Duodenal mucosa (tissue), 2 donors: ENCODE data around the gene ADRM1.

Experiments
- H3K27ac ChIP-seq: one replicate; pipeline ENCODE4 v1.7.0; 2013; ENCODE audit warnings: low read depth, low read length
- H3K27me3 ChIP-seq, 2 donors: one replicate each; pipeline ENCODE4 v1.7.0; 2013; ENCODE audit warnings: low read length in 2 of 2, control low read depth in 1 of 2; ENCODE audit not compliant: insufficient read depth in 2 of 2, control insufficient read depth in 1 of 2
- H3K36me3 ChIP-seq, 2 donors: one replicate each; pipeline ENCODE4 v1.7.0; 2013; ENCODE audit warnings: low read length in 2 of 2, control low read depth in 1 of 2; ENCODE audit not compliant: insufficient read depth in 2 of 2, control insufficient read depth in 1 of 2
- H3K4me1 ChIP-seq, 2 donors: one replicate each; pipeline ENCODE4 v1.7.0; 2013; ENCODE audit warnings: low read length in 2 of 2, control low read depth in 1 of 2; ENCODE audit not compliant: insufficient read depth in 2 of 2, control insufficient read depth in 1 of 2
- H3K4me3 ChIP-seq, 2 donors: one replicate each; pipeline ENCODE4 v1.7.0; 2013; ENCODE audit warnings: low read length in 2 of 2, low read depth in 1 of 2
- H3K9ac ChIP-seq, 2 donors: one replicate each; pipeline ENCODE4 v1.7.0; 2013; ENCODE audit warnings: low read length in 2 of 2, low read depth in 1 of 2
- H3K9me3 ChIP-seq, 2 donors: one replicate each; pipeline ENCODE4 v1.7.0; 2013; ENCODE audit warnings: low read length in 2 of 2, control low read depth in 1 of 2; ENCODE audit not compliant: control insufficient read depth in 1 of 2

The ADRM1 gene

GRCh38 chr20:62331347-62331746 lies 28.6 kb downstream of the ADRM1 start:
- peaks cover 0 to 14% of the 10 kb centered on the region in 2 donors for H3K36me3 ChIP-seq
- H3K27me3 ChIP-seq, result no peaks in the 10 kb centered on the region
- no peak overlapping the region for H3K4me3 ChIP-seq
- H3K9ac ChIP-seq, result no peak overlapping the region
- no peaks in the 10 kb centered on the region for H3K4me1 ChIP-seq
- no peaks in the 10 kb centered on the region for H3K9me3 ChIP-seq
- H3K27ac ChIP-seq, result no peak overlapping the region

GRCh38 chr20:62332421-62332820 lies 29.6 kb downstream of the ADRM1 start:
- Histone ChIP-seq H3K36me3 (peaks cover 6 to 18% of the 10 kb centered on the region in 2 donors), H3K9ac (no peak overlapping the region), H3K4me3 (no peak overlapping the region), H3K9me3 (no peaks in the 10 kb centered on the region), H3K4me1 (peaks cover 0 to 6% of the 10 kb centered on the region in 2 donors), H3K27me3 (peaks cover 0 to 3% of the 10 kb centered on the region in 2 donors), H3K27ac (no peak overlapping the region)

DNA sequence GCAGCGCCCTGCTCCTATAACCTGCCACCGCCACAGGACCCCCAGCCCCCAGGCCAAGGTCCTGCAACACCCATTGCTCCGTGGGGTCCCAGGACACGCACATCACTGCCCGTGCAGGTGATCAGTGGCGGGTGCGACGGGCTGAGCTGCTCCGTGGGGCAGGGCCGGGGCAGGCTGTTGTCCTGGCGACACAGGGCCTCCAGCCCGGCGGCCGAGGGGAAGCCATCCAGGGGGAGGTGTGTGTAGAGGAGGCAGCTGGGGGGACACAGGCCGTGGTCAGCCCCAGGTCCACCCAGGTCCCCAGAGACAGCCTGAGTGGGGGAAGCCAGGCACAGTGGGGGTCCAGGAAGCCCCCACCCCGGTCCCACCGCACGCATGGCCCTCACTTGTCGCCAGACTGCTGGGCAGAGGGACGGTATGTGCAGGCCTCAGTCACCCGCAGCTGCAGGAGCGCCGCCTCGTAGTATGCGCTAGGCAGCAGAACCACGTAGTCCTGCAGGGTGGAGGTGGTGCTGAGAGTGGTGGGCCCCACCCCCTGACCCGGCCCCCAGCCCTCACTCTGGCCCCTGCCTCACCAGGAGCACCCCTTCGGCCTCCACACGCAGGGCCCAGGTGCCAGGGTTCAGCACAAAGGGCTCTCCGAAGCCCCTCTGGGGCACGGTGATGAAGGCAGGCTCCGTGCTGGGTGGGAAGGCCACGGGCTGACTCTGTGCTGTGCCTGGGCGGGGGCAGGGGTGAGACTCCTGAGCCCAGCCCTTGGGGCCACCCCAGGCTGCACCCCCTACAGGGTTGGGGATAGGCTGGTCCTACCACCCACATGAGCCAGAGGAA lies 30.4 kb downstream of the ADRM1 start:
- Histone ChIP-seq H3K9ac (no peak overlapping the region), H3K4me1 (peaks cover 0 to 10% of the 10 kb centered on the region in 2 donors), H3K4me3 (no peak overlapping the region), H3K27ac (no peak overlapping the region), H3K9me3 (no peaks in the 10 kb centered on the region), H3K27me3 (peaks cover 0 to 3% of the 10 kb centered on the region in 2 donors), H3K36me3 (peaks cover 6 to 22% of the 10 kb centered on the region in 2 donors)

- Histone ChIP-seq H3K27me3 (peaks cover 0 to 3% of the 10 kb centered on the region in 2 donors), H3K4me1 (peaks cover 0 to 10% of the 10 kb centered on the region in 2 donors), H3K9ac (no peak overlapping the region), H3K9me3 (no peaks in the 10 kb centered on the region), H3K27ac (no peak overlapping the region), H3K36me3 (peaks cover 6 to 23% of the 10 kb centered on the region in 2 donors), H3K4me3 (no peak overlapping the region)
These were observed 31.2 kb downstream of the ADRM1 start for GRCh38 chr20:62333820-62334595.

DNA sequence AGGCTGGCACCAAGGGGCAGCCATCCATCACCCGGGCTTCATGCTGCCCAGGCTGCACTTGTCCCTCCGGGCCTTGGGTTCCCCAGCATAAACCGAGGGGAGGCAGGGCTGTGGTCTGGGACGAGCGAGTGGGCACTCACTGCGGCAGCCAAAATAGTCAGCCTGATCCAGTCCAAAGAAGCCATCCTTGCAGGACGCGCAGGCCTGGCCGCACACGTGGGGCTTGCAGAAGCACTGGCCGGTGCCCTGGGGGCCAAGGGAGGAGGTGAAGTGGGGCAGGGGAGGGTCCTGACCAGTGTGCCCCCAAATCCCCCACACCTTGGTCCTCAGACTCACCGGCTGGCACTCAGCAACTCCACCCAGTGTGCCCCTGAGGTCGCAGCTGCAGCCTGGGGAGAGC lies 32.1 kb downstream of the ADRM1 start:
- Histone ChIP-seq H3K9ac (no peak overlapping the region), H3K4me3 (no peak overlapping the region), H3K9me3 (no peaks in the 10 kb centered on the region), H3K36me3 (peaks cover 6 to 23% of the 10 kb centered on the region in 2 donors), H3K27me3 (peaks cover 0 to 3% of the 10 kb centered on the region in 2 donors), H3K4me1 (peaks cover 0 to 10% of the 10 kb centered on the region in 2 donors), H3K27ac (no peak overlapping the region)

- H3K9me3 ChIP-seq, result no peaks in the 10 kb centered on the region
- H3K4me3 ChIP-seq, result no peak overlapping the region
- no peak overlapping the region for H3K9ac ChIP-seq
- H3K27ac ChIP-seq, result no peak overlapping the region
- peaks cover 0 to 10% of the 10 kb centered on the region in 2 donors for H3K4me1 ChIP-seq
- H3K27me3 ChIP-seq, result peaks cover 0 to 3% of the 10 kb centered on the region in 2 donors
- peaks cover 6 to 20% of the 10 kb centered on the region in 2 donors for H3K36me3 ChIP-seq
These were observed 32.7 kb downstream of the ADRM1 start for GRCh38 chr20:62335532-62335931.

DNA sequence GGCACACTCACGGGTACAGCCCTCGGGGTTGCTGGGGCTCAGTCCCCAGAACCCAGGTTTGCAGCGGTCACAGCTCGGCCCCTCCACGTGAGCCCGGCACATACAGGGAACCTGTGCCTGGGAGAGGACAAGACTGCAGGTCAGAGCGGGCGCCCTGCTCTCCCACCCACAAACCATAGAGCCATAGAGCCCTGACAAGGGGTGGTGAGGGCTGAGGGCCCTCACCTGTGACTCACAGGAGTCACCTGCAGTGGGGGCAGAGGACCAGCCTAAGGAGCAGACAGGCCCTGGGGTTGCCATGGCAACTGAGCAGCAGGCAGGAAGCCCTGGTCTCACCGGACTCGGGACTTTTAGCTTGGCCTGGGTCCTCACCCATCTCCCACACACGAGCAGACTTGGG lies 33.5 kb downstream of the ADRM1 start:
- H3K27ac ChIP-seq, result no peak overlapping the region
- H3K36me3 ChIP-seq, result peaks cover 6 to 18% of the 10 kb centered on the region in 2 donors
- H3K4me1 ChIP-seq, result peaks cover 0 to 10% of the 10 kb centered on the region in 2 donors
- H3K9ac ChIP-seq, result no peak overlapping the region
- peaks cover 0 to 3% of the 10 kb centered on the region in 2 donors for H3K27me3 ChIP-seq
- H3K9me3 ChIP-seq, result no peaks in the 10 kb centered on the region
- H3K4me3 ChIP-seq, result no peak overlapping the region

GRCh38 chr20:62336775-62337557 lies 34.2 kb downstream of the ADRM1 start:
- no peak overlapping the region for H3K4me3 ChIP-seq
- no peak overlapping the region for H3K27ac ChIP-seq
- H3K27me3 ChIP-seq, result peaks cover 0 to 3% of the 10 kb centered on the region in 2 donors
- H3K9me3 ChIP-seq, result no peaks in the 10 kb centered on the region
- H3K9ac ChIP-seq, result no peak overlapping the region
- peaks cover 0 to 10% of the 10 kb centered on the region in 2 donors for H3K4me1 ChIP-seq
- H3K36me3 ChIP-seq, result peaks cover 6 to 15% of the 10 kb centered on the region in 2 donors

- H3K27ac ChIP-seq, result no peak overlapping the region
- no peak overlapping the region for H3K9ac ChIP-seq
- H3K4me1 ChIP-seq, result peaks cover 0 to 10% of the 10 kb centered on the region in 2 donors
- peaks cover 0 to 3% of the 10 kb centered on the region in 2 donors for H3K27me3 ChIP-seq
- H3K9me3 ChIP-seq, result no peaks in the 10 kb centered on the region
- no peak overlapping the region for H3K4me3 ChIP-seq
- H3K36me3 ChIP-seq, result peaks cover 6 to 15% of the 10 kb centered on the region in 2 donors
These were observed 34.9 kb downstream of the ADRM1 start for GRCh38 chr20:62337558-62338293.
